ENCODE results near the gene ASIC1.

DNA sequence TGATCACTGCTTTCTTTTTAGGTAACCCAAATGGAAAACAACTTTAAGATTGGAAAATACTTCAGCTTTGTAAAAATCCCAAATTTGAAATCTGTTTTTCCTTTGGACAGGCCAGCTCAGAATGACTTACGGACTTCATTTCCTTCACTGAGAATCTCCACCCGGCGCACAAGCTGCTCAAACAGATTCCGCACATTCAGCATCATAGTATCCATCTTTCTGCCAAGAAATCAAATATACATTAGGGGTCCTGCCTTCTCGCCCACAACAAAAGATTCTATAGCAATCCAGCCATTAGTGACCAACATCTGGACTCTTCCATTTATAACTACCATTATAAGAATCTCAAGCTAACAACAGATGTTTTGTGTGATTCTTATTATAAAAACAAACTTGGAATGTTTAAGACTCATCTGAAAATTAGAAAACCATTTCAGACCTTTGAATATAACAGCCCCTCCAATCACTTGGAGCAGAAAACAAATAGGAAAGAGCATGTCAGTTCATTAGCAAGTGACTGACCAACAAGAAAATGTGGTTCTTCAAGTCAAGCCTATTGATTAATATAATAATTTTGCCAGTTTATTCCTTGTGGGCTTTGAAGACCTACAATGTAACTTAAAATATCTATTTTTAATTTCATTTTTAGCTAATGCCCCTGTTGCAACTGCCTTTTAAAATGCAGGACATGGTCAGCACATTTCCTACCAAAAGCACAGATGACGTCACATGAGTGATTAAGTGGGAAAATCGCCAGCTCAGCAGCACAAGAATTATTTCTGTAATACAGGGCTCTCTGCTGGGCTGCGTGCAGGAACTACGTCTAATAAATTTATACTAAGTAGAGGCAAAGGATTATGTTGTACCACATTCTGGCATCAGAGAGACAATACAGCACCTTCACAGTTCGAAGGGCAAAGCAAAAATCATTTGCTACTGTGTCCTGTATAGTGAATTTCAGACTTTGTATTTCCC lies 40.6 kb upstream of the ASIC1 start:
- TF ChIP-seq POLR2A (IDR thresholded peaks at IDR 0.05), result no peak
- no peak for TF ChIP-seq POLR2AphosphoS5 (IDR thresholded peaks at IDR 0.05)
